Colonic mucosa (tissue), 4 donors: ENCODE measurements around the gene MANF. TPM values are rescaled to one million over a fixed set of nuclear protein-coding genes. Genes with fewer than 3 reads are reported as not detected.

Experiments used
- DNase-seq: peaks from one replicate; pipeline ENCODE4 v3.0.0-alpha.2; 2020
- H3K27ac ChIP-seq: fragments of 200-600 bp; one replicate; pipeline ENCODE4 v1.8.0; 2021
- H3K27me3 ChIP-seq: fragments of 200-600 bp; one replicate; pipeline ENCODE4 v1.8.0; 2021
- H3K36me3 ChIP-seq: fragments of 200-600 bp; one replicate; pipeline ENCODE4 v1.8.0; 2021
- H3K4me1 ChIP-seq: fragments of 200-600 bp; one replicate; pipeline ENCODE4 v1.8.0; 2021; ENCODE audit warnings: mild to moderate bottlenecking
- H3K4me3 ChIP-seq: fragments of 200-600 bp; one replicate; pipeline ENCODE4 v1.8.0; 2021
- H3K9ac ChIP-seq, 2 donors: one replicate each; pipeline ENCODE4 v1.7.0; 2013; ENCODE audit warnings: control low read depth in 2 of 2, low read depth in 2 of 2, low read length in 2 of 2
- H3K9me3 ChIP-seq: fragments of 200-600 bp; one replicate; pipeline ENCODE4 v1.8.0; 2021
- CTCF ChIP-seq: fragments of 200-600 bp; IDR thresholded peaks from one replicate; pipeline ENCODE4 v1.8.0; 2022; ENCODE audit warnings: antibody characterized with exemption, mild to moderate bottlenecking
- intact Hi-C: fragments of 100-400 bp; cut with DNase I; formaldehyde crosslinking; loops from one replicate; pipeline ENCODE4 v1.14.1; 2022
- total RNA-seq, 2 donors: library from RNA; stranded (reverse); fragmentation: NEBNext Ultra II Directional in 1 of 2; extraction: Animal tissue kit (Norgen Biotek cat#: 25700) in 1 of 2; gene quantifications; one replicate each; pipeline ENCODE4 v1.2.1, GENCODE V29; 2021
- donor health status: healthy.
- donor health status: DM: no; HTN: no; CAD: no.
- donor health status: DM: no; HTN: no; CAD: no.

The MANF gene
- total RNA-seq, 2 donors from 2014 or later = 100 to 178 TPM

- Histone ChIP-seq H3K36me3 (no peaks in the 10 kb centered on the region), H3K4me3 (peak overlapping the region; percentile 74), H3K27me3 (no peaks in the 10 kb centered on the region), H3K9me3 (no peaks in the 10 kb centered on the region), H3K9ac (peak overlapping the region; percentile 65 to 80), H3K27ac (peak overlapping the region; percentile 53), H3K4me1 (peaks cover 41% of the 10 kb centered on the region)
- TF ChIP-seq CTCF = no peak
- no peak for DNase-seq
- intact Hi-C loops = loop anchor here (2.0 to 10.0 kb wide), 2 partner anchors 43 to 283 kb away; partner anchors contain the start of gene TEX264
Measured at GRCh38 chr3:51391566-51392354, 6.7 kb downstream of the MANF start.

GRCh38 chr3:51392355-51393133 lies 7.5 kb downstream of the MANF start:
- DNase-seq = no peak
- Histone ChIP-seq H3K9me3 (no peaks in the 10 kb centered on the region), H3K4me3 (peak overlapping the region; percentile 74), H3K27me3 (no peaks in the 10 kb centered on the region), H3K36me3 (no peaks in the 10 kb centered on the region), H3K9ac (peak overlapping the region; percentile 65 to 80), H3K4me1 (peaks cover 33% of the 10 kb centered on the region), H3K27ac (no peak overlapping the region)
- intact Hi-C loops = loop anchor here (10.0 kb wide), 1 partner anchor 282 kb away; the partner anchor contains the start of gene TEX264
- no peak for TF ChIP-seq CTCF

- DNase-seq = no peak
- H3K4me3 ChIP-seq = no peak overlapping the region
- intact Hi-C loops = loop anchor here (10.0 kb wide), 1 partner anchor 282 kb away; the partner anchor contains the start of gene TEX264
- no peak for TF ChIP-seq CTCF
- no peak overlapping the region for H3K9ac ChIP-seq
- no peaks in the 10 kb centered on the region for H3K27me3 ChIP-seq
- no peaks in the 10 kb centered on the region for H3K36me3 ChIP-seq
- H3K27ac ChIP-seq = no peak overlapping the region
- H3K9me3 ChIP-seq = no peaks in the 10 kb centered on the region
- peaks cover 27% of the 10 kb centered on the region for H3K4me1 ChIP-seq
Measured at GRCh38 chr3:51393134-51393495, 8.0 kb downstream of the MANF start.

GRCh38 chr3:51393564-51393963 lies 8.5 kb downstream of the MANF start:
- TF ChIP-seq CTCF = no peak
- Histone ChIP-seq H3K4me1 (peaks cover 27% of the 10 kb centered on the region), H3K9ac (no peak overlapping the region), H3K27me3 (no peaks in the 10 kb centered on the region), H3K4me3 (no peak overlapping the region), H3K9me3 (no peaks in the 10 kb centered on the region), H3K36me3 (no peaks in the 10 kb centered on the region), H3K27ac (no peak overlapping the region)
- intact Hi-C loops = loop anchor here (10.0 kb wide), 1 partner anchor 281 kb away; the partner anchor contains the start of gene TEX264
- no peak for DNase-seq

GRCh38 chr3:51394541-51394940 lies 9.4 kb downstream of the MANF start:
- no peak for TF ChIP-seq CTCF
- peaks cover 18% of the 10 kb centered on the region for H3K4me1 ChIP-seq

More at GRCh38 chr3:51394541-51394940, 9.4 kb downstream of the MANF start:
- no peaks in the 10 kb centered on the region for H3K27me3 ChIP-seq
- no peaks in the 10 kb centered on the region for H3K9me3 ChIP-seq
- H3K4me3 ChIP-seq = no peak overlapping the region
- no peak overlapping the region for H3K27ac ChIP-seq
- H3K36me3 ChIP-seq = no peaks in the 10 kb centered on the region
- intact Hi-C loops = loop anchor here (10.0 kb wide), 1 partner anchor 280 kb away; the partner anchor contains the start of gene TEX264
- H3K9ac ChIP-seq = no peak overlapping the region
- no peak for DNase-seq
